ENCODE results near the gene ZIM2.

The ZIM2 gene

GRCh38 chr19:56838909-56839651 is 1.4 kb downstream of the ZIM2 start:
- no peak for DNase-seq (ENCODE audit: low read depth)

- no peak for DNase-seq (ENCODE audit: low read depth)
Observed at GRCh38 chr19:56838024-56838908, 2.3 kb downstream of the ZIM2 start.

- DNase-seq (ENCODE audit: low read depth), result no peak
Observed at GRCh38 chr19:56837492-56838023, 3.0 kb downstream of the ZIM2 start.

DNA sequence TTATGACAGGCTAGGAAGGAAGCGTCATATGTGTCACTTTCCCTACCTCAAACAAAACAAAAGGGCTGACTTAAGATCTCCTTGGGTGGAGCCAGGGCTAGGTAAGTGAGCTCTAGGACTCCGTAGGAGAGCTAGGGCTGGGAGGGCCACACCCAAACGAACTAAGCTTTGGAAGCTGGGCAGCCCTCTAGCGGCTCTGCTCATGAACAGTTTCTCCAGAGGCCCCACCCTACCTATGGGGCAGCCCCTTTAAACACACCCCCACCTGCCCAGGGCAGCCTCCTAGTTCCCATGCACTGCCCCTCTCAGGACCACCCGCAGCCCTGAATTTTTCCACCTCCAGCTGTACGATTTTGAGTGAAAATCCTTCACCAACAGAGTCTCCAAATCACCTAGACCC is 3.5 kb downstream of the ZIM2 start:
- no peak for DNase-seq (ENCODE audit: low read depth)

GRCh38 chr19:56836059-56836458 is 4.5 kb downstream of the ZIM2 start:
- no peak for DNase-seq (ENCODE audit: low read depth)

DNA sequence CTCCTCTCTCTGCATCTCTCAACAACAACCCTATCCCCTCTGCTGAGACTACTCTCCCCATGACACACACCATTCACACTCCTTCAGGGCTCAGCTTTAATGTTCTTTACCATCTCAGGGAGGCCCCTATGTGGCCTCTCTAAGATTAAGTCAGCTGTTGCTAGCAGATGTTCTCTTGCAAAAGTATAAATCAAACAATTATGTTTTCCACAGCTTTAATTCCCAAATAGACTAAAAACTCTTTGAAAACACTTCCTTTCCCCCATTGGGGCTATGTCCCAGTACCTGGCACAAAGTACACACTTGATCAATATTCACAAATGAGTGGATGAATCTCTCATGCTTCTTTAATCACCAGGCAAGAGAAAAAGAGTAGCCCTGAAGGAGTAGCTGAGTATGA is 5.1 kb downstream of the ZIM2 start:
- DNase-seq (ENCODE audit: low read depth), result no peak

GRCh38 chr19:56834564-56835375 is 5.8 kb downstream of the ZIM2 start:
- no peak for DNase-seq (ENCODE audit: low read depth)

DNA sequence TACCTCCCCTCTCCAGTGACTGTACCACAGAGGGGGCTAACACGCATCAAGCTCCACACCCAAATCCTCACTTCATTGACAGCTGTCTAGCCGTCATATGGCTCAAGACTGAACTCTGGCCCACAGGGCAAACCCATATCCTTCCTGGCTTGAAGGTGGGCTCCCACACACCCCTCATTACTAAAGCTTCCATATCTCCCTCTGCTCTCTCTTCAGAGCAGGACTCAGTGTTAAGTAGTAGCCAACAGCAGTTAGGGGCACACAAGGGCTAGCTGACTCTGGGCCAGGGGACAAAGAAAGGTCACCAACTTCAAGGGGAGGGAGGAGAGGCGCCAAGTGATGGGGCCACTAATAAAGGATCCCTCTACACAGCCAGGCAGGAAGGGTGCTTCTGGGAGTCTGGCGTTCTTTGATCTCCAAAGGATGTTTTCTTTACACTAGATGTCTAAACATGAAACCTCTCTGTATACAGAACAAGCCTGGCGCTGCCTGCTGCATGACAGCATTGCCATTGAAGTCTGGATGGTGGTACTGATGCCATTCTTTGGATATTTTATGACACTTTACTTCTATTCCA is 8.1 kb downstream of the ZIM2 start:
- no peak for DNase-seq (ENCODE audit: low read depth)

DNA sequence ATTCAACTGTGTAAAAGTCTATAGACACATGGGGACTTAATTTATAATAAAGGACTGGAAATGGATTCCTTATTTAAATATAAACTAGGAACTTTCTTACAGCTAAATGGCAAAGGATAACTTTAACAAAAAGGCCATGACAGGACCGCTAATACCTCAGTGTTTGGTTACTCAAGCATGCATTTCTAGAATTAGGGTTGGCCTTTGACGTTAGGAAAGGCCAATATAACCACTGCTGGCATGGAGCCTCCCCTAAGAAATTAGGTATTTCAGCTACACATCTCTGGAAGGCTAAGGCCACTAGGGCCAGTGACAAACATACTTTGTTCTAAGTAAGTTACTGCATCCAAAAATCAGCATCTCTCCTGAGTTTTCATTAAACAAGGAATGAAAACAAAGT is 9.3 kb downstream of the ZIM2 start:
- DNase-seq (ENCODE audit: low read depth), result no peak

DNA sequence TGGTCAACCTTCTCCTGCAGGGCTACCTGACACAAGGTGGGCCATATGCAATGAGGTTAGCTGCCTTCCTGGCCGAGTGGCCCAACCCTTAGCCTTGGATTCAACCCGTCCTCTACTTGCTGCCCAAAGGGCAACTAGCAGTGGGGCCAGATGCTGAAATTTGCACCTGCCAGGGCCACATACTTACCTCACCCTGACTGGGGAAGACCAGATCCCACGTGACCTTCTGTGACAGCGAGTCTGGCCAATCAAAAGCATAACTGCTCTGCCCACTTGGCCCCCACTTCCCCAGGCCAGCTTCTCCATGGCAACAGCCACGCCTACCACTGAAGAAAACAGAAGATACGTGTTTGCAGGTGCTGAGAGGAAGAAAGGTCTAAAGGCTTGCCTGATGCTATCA is 10.9 kb downstream of the ZIM2 start:
- DNase-seq (ENCODE audit: low read depth), result no peak

DNA sequence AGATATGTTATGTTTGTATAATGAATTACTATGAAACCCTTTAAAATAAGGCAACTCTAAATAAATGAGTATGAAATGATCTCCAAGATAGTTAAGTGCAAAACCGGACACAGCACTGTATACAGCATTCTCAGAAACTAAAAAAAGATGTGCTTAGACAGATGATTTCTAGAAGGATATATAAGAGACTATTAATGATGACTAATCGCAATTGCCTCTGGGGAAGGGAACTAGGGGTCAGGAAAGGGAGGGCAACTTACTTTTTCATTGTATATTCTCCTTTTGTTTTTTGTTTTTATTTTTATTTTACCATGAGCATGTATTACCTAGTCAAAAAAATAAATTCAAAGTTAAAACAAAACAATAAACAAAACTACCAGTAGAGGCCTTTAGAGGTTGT is 12.8 kb downstream of the ZIM2 start:
- DNase-seq (ENCODE audit: low read depth), result no peak

DNA sequence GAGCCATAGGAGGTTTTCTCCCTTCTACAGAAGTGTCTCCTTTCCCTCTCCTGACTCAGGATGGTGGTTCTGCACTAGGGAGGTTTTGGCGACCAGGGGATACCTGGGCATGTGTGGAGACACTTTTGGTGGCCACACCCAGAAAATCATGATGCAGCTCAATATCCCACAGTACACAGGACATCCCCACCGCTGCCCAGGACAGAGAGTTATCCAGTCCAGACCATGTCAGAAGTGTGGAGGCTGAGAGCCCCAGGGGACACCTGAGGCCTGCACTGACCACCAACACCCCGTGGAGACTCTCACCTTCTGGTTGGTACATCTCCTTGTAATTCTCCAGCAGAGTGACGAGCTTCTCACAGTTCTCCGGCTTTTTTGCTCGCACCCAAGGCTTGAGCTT is 16.6 kb downstream of the ZIM2 start:
- no peak for DNase-seq (ENCODE audit: low read depth)

GRCh38 chr19:56823417-56823816 is 17.1 kb downstream of the ZIM2 start:
- no peak for DNase-seq (ENCODE audit: low read depth)

GRCh38 chr19:56822755-56823154 is 17.8 kb downstream of the ZIM2 start:
- DNase-seq (ENCODE audit: low read depth), result no peak

- no peak for DNase-seq (ENCODE audit: low read depth)
Observed at GRCh38 chr19:56821675-56822074, 18.9 kb downstream of the ZIM2 start.

- no peak for DNase-seq (ENCODE audit: low read depth)
Observed at GRCh38 chr19:56821209-56821608, 19.3 kb downstream of the ZIM2 start.

GRCh38 chr19:56819166-56819565 is 21.4 kb downstream of the ZIM2 start:
- no peak for DNase-seq (ENCODE audit: low read depth)

- DNase-seq (ENCODE audit: low read depth), result no peak
Observed at GRCh38 chr19:56814656-56815055, 25.9 kb downstream of the ZIM2 start.

GRCh38 chr19:56813531-56813930 is 27.0 kb downstream of the ZIM2 start:
- no peak for DNase-seq (ENCODE audit: low read depth)

- DNase-seq (ENCODE audit: low read depth), result no peak
Observed at GRCh38 chr19:56811480-56811879, 29.0 kb downstream of the ZIM2 start.

DNA sequence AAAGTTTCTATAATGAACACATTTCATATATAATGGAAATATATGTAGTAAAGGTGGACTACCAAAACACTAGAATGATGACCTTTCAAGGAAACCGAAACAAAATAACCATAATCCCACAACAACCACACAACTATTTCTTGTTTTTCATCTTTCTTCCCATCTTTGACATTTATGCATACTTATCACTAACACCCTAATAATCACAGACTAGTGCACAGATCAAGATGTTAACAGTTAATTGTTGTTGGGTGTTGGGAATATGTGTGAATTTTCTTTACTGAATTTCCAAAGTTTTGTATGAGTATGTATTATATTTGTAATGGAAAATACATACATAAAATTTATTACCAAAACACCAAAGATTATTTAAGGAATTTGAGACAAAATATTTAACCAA is 30.3 kb downstream of the ZIM2 start:
- no peak for DNase-seq (ENCODE audit: low read depth)

All from activated T-cell treated with anti-CD3 and anti-CD28 coated beads for 1 hour (primary cell).